K562 (cell line): ENCODE data around the gene CTH. TPM values are rescaled to one million over a fixed set of nuclear protein-coding genes. Genes with fewer than 3 reads are reported as not detected.

Source experiments
- ARID1B ChIP-seq: fragments of 450-650 bp; IDR thresholded peaks from 2 replicates; pipeline ENCODE4 v1.6.1; 2016; ENCODE audit warnings: antibody characterized with exemption, mild to moderate bottlenecking, inconsistent platforms
- ATF7 ChIP-seq: fragments of 450-650 bp; IDR thresholded peaks from 2 replicates; pipeline ENCODE4 v1.7.1; 2014; ENCODE audit warnings: mild to moderate bottlenecking, moderate library complexity
- CAMTA2 ChIP-seq: fragments of 250-450 bp; sonication (Bioruptor Pico); conservative IDR thresholded peaks from 2 replicates; pipeline ENCODE4 v1.5.1; 2022
- CBX8 ChIP-seq: fragments of 200-600 bp; sonication (generic); IDR thresholded peaks from 2 replicates; pipeline ENCODE4 v1.6.1; 2012; ENCODE audit warnings: borderline replicate concordance, mixed run types, low read depth, mild to moderate bottlenecking, moderate library complexity, mixed read lengths, low read length, control low read depth, inconsistent platforms; ENCODE audit not compliant: poor library complexity, severe bottlenecking; ENCODE audit errors: extremely low read depth
- CHD1 ChIP-seq: fragments of 200-600 bp; sonication (generic); IDR thresholded peaks from one replicate; pipeline ENCODE4 v1.6.1; 2012; ENCODE audit warnings: mild to moderate bottlenecking, moderate library complexity, low read length, inconsistent platforms
- CSDE1 ChIP-seq, 2 experiments: fragments of 450-650 bp; IDR thresholded peaks; 2 replicates each; pipeline ENCODE4 v1.6.1; 2016; ENCODE audit warnings: mild to moderate bottlenecking in 1 of 2
- CXXC5 ChIP-seq: fragments of 250-450 bp; sonication (Bioruptor Pico); IDR thresholded peaks from 2 replicates; pipeline ENCODE4 v1.8.0; 2022; ENCODE audit warnings: inconsistent platforms, mild to moderate bottlenecking, moderate library complexity
- ESRRA ChIP-seq: fragments of 450-650 bp; IDR thresholded peaks from 2 replicates; pipeline ENCODE4 v1.6.1; 2014; ENCODE audit warnings: low read depth, mild to moderate bottlenecking, moderate library complexity, borderline replicate concordance
- GTF2E2 ChIP-seq: fragments of 200-800 bp; sonication (Bioruptor generic); IDR thresholded peaks from 2 replicates; pipeline ENCODE4 v1.6.1; 2016; ENCODE audit warnings: missing genetic modification characterization, missing compliant biosample characterization
- HIVEP1 ChIP-seq: fragments of 250-450 bp; sonication (Bioruptor Pico); IDR thresholded peaks from 2 replicates; pipeline ENCODE4 v1.4.0; 2020; ENCODE audit warnings: mild to moderate bottlenecking
- KAT7 ChIP-seq: sonication (generic); formaldehyde crosslinking; IDR thresholded peaks from 2 replicates; pipeline ENCODE4 v1.8.0; 2022; ENCODE audit warnings: missing genetic modification reagents, mild to moderate bottlenecking, borderline replicate concordance
- MAFK ChIP-seq: IDR thresholded peaks from 2 replicates; pipeline ENCODE4 v1.6.1; 2011; ENCODE audit warnings: low read length, improper control_type of control experiment
- MCM2 ChIP-seq: fragments of 450-650 bp; IDR thresholded peaks from 2 replicates; pipeline ENCODE4 v1.6.1; 2017; ENCODE audit warnings: low read depth, mild to moderate bottlenecking
- POLR2AphosphoS5 ChIP-seq: IDR thresholded peaks from 2 replicates; pipeline ENCODE4 v1.6.1; 2011; ENCODE audit warnings: mild to moderate bottlenecking, low read depth, low read length, moderate library complexity; ENCODE audit not compliant: control insufficient read depth, insufficient read depth
- POU5F1 ChIP-seq: fragments of 150-350 bp; IDR thresholded peaks from 2 replicates; pipeline ENCODE4 v1.6.1; 2014; ENCODE audit warnings: borderline replicate concordance, low read length, low read depth, mild to moderate bottlenecking; ENCODE audit not compliant: partially characterized antibody
- RBFOX2 ChIP-seq: fragments of 200-400 bp; formaldehyde crosslinking; IDR thresholded peaks from 2 replicates; pipeline ENCODE4 v1.6.1; 2017; ENCODE audit warnings: low read depth, mild to moderate bottlenecking, low read length, moderate library complexity
- RBM14 ChIP-seq: fragments of 200-400 bp; formaldehyde crosslinking; IDR thresholded peaks from 2 replicates; pipeline ENCODE4 v1.6.1; 2018; ENCODE audit warnings: low read depth, mild to moderate bottlenecking, low read length, moderate library complexity, borderline replicate concordance; ENCODE audit not compliant: insufficient read depth
- RHOXF2B ChIP-seq: fragments of 250-450 bp; sonication (Bioruptor Pico); conservative IDR thresholded peaks from 2 replicates; pipeline ENCODE4 v1.5.1; 2021
- SRSF3 ChIP-seq: fragments of 200-400 bp; formaldehyde crosslinking; IDR thresholded peaks from 2 replicates; pipeline ENCODE4 v1.6.1; 2016; ENCODE audit warnings: mild to moderate bottlenecking, low read length, moderate library complexity; ENCODE audit not compliant: insufficient read depth
- ZBTB17 ChIP-seq: fragments of 450-650 bp; formaldehyde crosslinking; IDR thresholded peaks from 2 replicates; pipeline ENCODE4 v1.4.0; 2020; ENCODE audit warnings: mild to moderate bottlenecking
- ZBTB7A ChIP-seq: IDR thresholded peaks from 2 replicates; pipeline ENCODE4 v1.6.1; 2011; ENCODE audit warnings: low read depth, mild to moderate bottlenecking, low read length, moderate library complexity, borderline replicate concordance; ENCODE audit not compliant: control insufficient read depth
- ZFX ChIP-seq: sonication (generic); formaldehyde crosslinking; IDR thresholded peaks from 2 replicates; pipeline ENCODE4 v1.8.0; 2022; ENCODE audit warnings: mild to moderate bottlenecking, missing genetic modification reagents, moderate library complexity
- ZNF24 ChIP-seq: fragments of 450-650 bp; IDR thresholded peaks from 2 replicates; pipeline ENCODE4 v1.6.1; 2016
- ZNF3 ChIP-seq: fragments of 250-450 bp; sonication (Bioruptor Pico); IDR thresholded peaks from 2 replicates; pipeline ENCODE4 v1.5.0; 2021; ENCODE audit warnings: mild to moderate bottlenecking, moderate library complexity
- ZNF780A ChIP-seq: fragments of 250-450 bp; sonication (Bioruptor Pico); IDR thresholded peaks from 2 replicates; pipeline ENCODE4 v1.5.0; 2021; ENCODE audit warnings: mild to moderate bottlenecking
- polyA plus RNA-seq, 8 experiments: library from polyadenylated mRNA; depleted of rRNA in 4 of 8; stranded (reverse) in 5 of 8; unstranded in 3 of 8; fragments of >200 nt; fragmentation: Nextera tagmentation in 2 of 8; fragmentation: Illumina TruSeq in 1 of 8; extraction: Ambion mirVana in 2 of 8; extraction: Trizol in 1 of 8; gene quantifications; 2 replicates each; pipeline versions ENCODE4 v1.2.1 to v1.2.3, GENCODE V29; 2011 to 2014; ENCODE audit warnings: inconsistent platforms in 1 of 8, missing spikeins in 1 of 8
- total RNA-seq, 7 experiments: library from RNA; depleted of rRNA in 6 of 7; stranded (reverse); fragments of >200 nt in 6 of 7; fragmentation: Illumina TruSeq in 2 of 7; extraction: Trizol in 2 of 7; gene quantifications; 2 replicates each; pipeline versions ENCODE4 v1.2.1 to v1.2.3, GENCODE V29; 2011 to 2021; ENCODE audit warnings: low replicate concordance in 1 of 7
- TF ChIP-seq, protein P1 (sequence below): fragments of 450-650 bp; IDR thresholded peaks from 2 replicates; pipeline ENCODE4 v1.6.1; 2016
- TF ChIP-seq, protein P2 (sequence below): fragments of 450-650 bp; IDR thresholded peaks from 2 replicates; pipeline ENCODE4 v1.6.1; 2014; ENCODE audit warnings: low read depth, mild to moderate bottlenecking, moderate library complexity, borderline replicate concordance
- TF ChIP-seq, protein P3 (sequence below): sonication (generic); formaldehyde crosslinking; IDR thresholded peaks from 2 replicates; pipeline ENCODE4 v1.8.0; 2022; ENCODE audit warnings: missing genetic modification reagents, mild to moderate bottlenecking, borderline replicate concordance

CTH gene
- total and polyA plus RNA-seq, 9 of the 15 experiments (the other 6 are each of a cell fraction or from before 2014, with no cell fraction given) = 8.0 to 54.4 (median 30.9) TPM

DNA sequence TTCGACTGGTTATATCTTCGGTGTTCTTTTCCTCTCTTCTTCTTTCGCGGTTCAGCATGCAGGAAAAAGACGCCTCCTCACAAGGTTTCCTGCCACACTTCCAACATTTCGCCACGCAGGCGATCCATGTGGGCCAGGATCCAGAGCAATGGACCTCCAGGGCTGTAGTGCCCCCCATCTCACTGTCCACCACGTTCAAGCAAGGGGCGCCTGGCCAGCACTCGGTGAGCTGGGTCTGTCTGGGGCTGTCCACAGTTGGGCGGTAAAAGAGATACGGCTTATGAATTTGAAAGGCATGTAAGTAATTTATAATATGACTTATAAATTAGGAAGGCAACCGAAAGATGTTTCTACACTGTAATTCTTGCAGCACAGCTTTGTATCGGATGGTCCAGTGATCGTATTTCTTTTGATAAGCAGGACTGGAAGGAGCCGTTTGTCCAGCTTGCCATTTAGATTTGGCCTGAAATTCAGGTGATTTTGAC lies 334 bp downstream of the CTH start (continued):
- TF ChIP-seq ATF7 = no peak
- TF ChIP-seq ZFX (CRISPR knock-in tag) = peak; percentile 78
- TF ChIP-seq ZBTB17 (CRISPR knock-in tag) = no peak
- TF ChIP-seq, protein P1, sequence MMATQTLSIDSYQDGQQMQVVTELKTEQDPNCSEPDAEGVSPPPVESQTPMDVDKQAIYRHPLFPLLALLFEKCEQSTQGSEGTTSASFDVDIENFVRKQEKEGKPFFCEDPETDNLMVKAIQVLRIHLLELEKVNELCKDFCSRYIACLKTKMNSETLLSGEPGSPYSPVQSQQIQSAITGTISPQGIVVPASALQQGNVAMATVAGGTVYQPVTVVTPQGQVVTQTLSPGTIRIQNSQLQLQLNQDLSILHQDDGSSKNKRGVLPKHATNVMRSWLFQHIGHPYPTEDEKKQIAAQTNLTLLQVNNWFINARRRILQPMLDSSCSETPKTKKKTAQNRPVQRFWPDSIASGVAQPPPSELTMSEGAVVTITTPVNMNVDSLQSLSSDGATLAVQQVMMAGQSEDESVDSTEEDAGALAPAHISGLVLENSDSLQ = no peak
- no peak for TF ChIP-seq POU5F1
- no peak for TF ChIP-seq HIVEP1
- no peak for TF ChIP-seq CXXC5 (CRISPR knock-in tag)
- TF ChIP-seq CHD1 = peak; percentile 87
- peak in 1 of 2 experiments; percentile 16; a peak in 1 of 4 replicates for TF ChIP-seq CSDE1 (IDR thresholded peaks at IDR 0.05)
- TF ChIP-seq, protein P2, sequence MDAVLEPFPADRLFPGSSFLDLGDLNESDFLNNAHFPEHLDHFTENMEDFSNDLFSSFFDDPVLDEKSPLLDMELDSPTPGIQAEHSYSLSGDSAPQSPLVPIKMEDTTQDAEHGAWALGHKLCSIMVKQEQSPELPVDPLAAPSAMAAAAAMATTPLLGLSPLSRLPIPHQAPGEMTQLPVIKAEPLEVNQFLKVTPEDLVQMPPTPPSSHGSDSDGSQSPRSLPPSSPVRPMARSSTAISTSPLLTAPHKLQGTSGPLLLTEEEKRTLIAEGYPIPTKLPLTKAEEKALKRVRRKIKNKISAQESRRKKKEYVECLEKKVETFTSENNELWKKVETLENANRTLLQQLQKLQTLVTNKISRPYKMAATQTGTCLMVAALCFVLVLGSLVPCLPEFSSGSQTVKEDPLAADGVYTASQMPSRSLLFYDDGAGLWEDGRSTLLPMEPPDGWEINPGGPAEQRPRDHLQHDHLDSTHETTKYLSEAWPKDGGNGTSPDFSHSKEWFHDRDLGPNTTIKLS = peak; percentile 39; the same call in 1 of the 2 replicates
- peak; percentile 44; the same call in 1 of the 2 replicates for TF ChIP-seq GTF2E2 (tag)
- no peak for TF ChIP-seq POLR2AphosphoS5
- no peak for TF ChIP-seq ARID1B
- TF ChIP-seq MCM2 = no peak
- TF ChIP-seq RHOXF2B (CRISPR knock-in tag) = no peak
- no peak for TF ChIP-seq MAFK
- TF ChIP-seq ZNF24 = no peak
- no peak for TF ChIP-seq KAT7
- TF ChIP-seq ZNF3 = no peak
- no peak for TF ChIP-seq CBX8
- 0 out of 2 replicates have a peak, but pooled peaks have one; percentile 19 for TF ChIP-seq SRSF3
- TF ChIP-seq ZBTB7A = no peak
- no peak for TF ChIP-seq ZNF780A (CRISPR knock-in tag)
- no peak for TF ChIP-seq CAMTA2 (CRISPR knock-in tag)
- peak; percentile 88 for TF ChIP-seq RBFOX2
- TF ChIP-seq RBM14 = no peak
- no peak for TF ChIP-seq ESRRA
- TF ChIP-seq, protein P3, sequence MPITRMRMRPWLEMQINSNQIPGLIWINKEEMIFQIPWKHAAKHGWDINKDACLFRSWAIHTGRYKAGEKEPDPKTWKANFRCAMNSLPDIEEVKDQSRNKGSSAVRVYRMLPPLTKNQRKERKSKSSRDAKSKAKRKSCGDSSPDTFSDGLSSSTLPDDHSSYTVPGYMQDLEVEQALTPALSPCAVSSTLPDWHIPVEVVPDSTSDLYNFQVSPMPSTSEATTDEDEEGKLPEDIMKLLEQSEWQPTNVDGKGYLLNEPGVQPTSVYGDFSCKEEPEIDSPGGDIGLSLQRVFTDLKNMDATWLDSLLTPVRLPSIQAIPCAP (CRISPR knock-in tag) = 0 out of 2 replicates have a peak, but pooled peaks have one; percentile 21
